GM10248 (cell line): ENCODE data around the gene VNN1.
"Not testable (repeated sequence)": the region's sequence is repeated elsewhere in the genome, so short reads cannot be mapped to it uniquely, and the experiment has no call there.

ENCODE experiments used
- CTCF ChIA-PET: fragments of 300-600 bp; sonication (Branson Sonifier 250); formaldehyde crosslinking; extraction: SDS; loops from one replicate; lab custom pipeline; 2021; ENCODE audit warnings: antibody characterized with exemption; lab: Yijun Ruan, JAX
- POLR2A ChIA-PET: fragments of 350-650 bp; sonication (Branson Sonifier 250); formaldehyde crosslinking; extraction: SDS; loops from one replicate; lab custom pipeline; 2020; ENCODE audit warnings: antibody characterized with exemption; lab: Yijun Ruan, JAX
- DNase-seq: peaks from one replicate; pipeline ENCODE4 v3.0.0; 2012; ENCODE audit errors: extremely low spot score
- CTCF ChIP-seq: IDR thresholded peaks from 2 replicates; pipeline ENCODE4 v1.5.1; 2012; ENCODE audit warnings: mild to moderate bottlenecking, low read depth; ENCODE audit errors: extremely low read depth, missing control alignments, control extremely low read depth

Gene VNN1

GRCh38 chr6:132659082-132659481, 54.8 kb downstream of the VNN1 start, which contains the start of gene TAAR1:
TSS of gene TAAR1 (minus strand) at chr6:132659182. CDS start at chr6:132646003, 13,179 bp downstream.
- POLR2A ChIA-PET = no interaction called here
- DNase-seq = no peak
- TF ChIP-seq CTCF = no peak
- CTCF ChIA-PET = interaction anchor here (1.5 to 4.1 kb wide), 3 partner anchors 8 to 313 kb away, joined by 3 to 25 read pairs (median 4); no protein-coding TSS in a partner anchor

GRCh38 chr6:132651062-132651461, 62.8 kb downstream of the VNN1 start:
- ChIA-PET CTCF (interaction anchor here (0.8 to 1.9 kb wide), 5 partner anchors 8 to 26 kb away, joined by 3 to 11 read pairs (median 5); no protein-coding TSS in a partner anchor), POLR2A (no interaction called here)
- TF ChIP-seq CTCF = no peak
- DNase-seq = no peak

GRCh38 chr6:132650429-132650828, 63.4 kb downstream of the VNN1 start:
- DNase-seq = no peak
- ChIA-PET CTCF (interaction anchor here (1.3 to 1.6 kb wide), 2 partner anchors 11 to 25 kb away, joined by 3 to 5 read pairs; no protein-coding TSS in a partner anchor), POLR2A (no interaction called here)
- TF ChIP-seq CTCF = no peak

- TF ChIP-seq CTCF = no peak
- POLR2A ChIA-PET = no interaction called here
- CTCF ChIA-PET = interaction anchor here (1.5 kb wide), 1 partner anchor 369 kb away, joined by 3 read pairs; no protein-coding TSS in a partner anchor
- no peak for DNase-seq
Measured at GRCh38 chr6:132648828-132649227, 65.0 kb downstream of the VNN1 start.

- POLR2A ChIA-PET = no interaction called here
- TF ChIP-seq CTCF = no peak
- CTCF ChIA-PET = interaction anchor here (1.5 kb wide), 1 partner anchor 368 kb away, joined by 3 read pairs; no protein-coding TSS in a partner anchor
- peak; percentile 15 for DNase-seq
Measured at GRCh38 chr6:132648356-132648755, 65.5 kb downstream of the VNN1 start.

GRCh38 chr6:132643547-132643946, 70.3 kb downstream of the VNN1 start:
- no peak for TF ChIP-seq CTCF
- no peak for DNase-seq
- ChIA-PET POLR2A (no interaction called here), CTCF (no interaction called here)

GRCh38 chr6:132637135-132637534, 76.7 kb downstream of the VNN1 start:
- DNase-seq, POLR2A ChIA-PET: not testable (repeated sequence)
- CTCF ChIA-PET = interaction anchor here (1.4 kb wide), 1 partner anchor 8 kb away, joined by 3 read pairs; no protein-coding TSS in a partner anchor

GRCh38 chr6:132635906-132636305, 77.9 kb downstream of the VNN1 start:
- POLR2A ChIA-PET, DNase-seq: not testable (repeated sequence)
- CTCF ChIA-PET = interaction anchor here (1.4 kb wide), 1 partner anchor 10 kb away, joined by 3 read pairs; no protein-coding TSS in a partner anchor

GRCh38 chr6:132635288-132635687, 78.6 kb downstream of the VNN1 start:
- POLR2A ChIA-PET = not testable (repeated sequence)

More at GRCh38 chr6:132635288-132635687, 78.6 kb downstream of the VNN1 start:
- DNase-seq, CTCF ChIA-PET: not testable (repeated sequence)
